Activated gamma-delta T cell treated with Interleukin-2 at 50 U/mL for 16 hours (primary cell): Measurements from ENCODE around the gene FOXR1.
A peak's percentile ranks its signal among the peaks of the same experiment; 100 is the strongest.
"Not testable (repeated sequence)": the region's sequence is repeated elsewhere in the genome, so short reads cannot be mapped to it uniquely, and the experiment has no call there.

ENCODE experiments used
- DNase-seq: peaks from one replicate; pipeline ENCODE4 v3.0.0-alpha.2; 2020

Gene FOXR1

DNA sequence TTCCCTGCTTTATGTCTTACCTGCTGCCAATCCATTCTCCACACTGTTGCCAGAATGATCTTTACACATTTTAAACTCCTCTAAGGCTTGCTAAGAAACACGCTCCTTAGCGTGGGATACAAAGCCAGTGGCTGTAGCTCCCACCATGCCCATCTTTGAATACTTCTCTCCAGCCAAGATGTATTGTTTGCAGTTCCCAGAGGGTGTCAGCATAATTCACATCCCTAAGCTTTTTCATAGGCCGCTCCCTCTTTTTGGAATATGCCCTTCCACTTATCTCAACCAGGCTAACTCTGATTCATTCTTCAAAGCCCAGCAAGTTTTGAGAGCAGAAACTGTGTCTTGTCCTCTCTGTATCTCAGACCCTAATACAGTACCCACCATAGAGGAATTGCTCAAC is 23.6 kb upstream of the FOXR1 start:
- DNase-seq: no peak

DNA sequence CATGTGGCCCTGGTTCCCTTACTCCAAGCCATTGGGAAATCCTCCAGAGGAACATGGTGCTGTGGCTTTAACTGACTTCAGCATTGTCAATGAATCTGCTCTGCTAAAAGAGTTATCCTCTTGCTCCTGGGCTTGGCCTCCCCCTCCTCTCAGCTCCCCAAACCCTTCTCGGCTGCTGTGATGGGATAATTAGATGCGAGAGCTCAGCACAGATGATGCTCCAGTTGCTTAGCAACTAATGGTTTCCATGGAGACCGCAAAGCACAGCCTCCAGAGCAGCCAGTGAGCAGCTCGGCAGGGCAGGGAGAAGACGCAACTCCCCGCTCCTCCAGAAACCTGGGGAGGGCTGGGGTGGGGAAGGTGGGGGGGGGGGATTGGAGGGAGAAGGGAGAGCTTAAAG is 18.3 kb upstream of the FOXR1 start:
- DNase-seq: no peak

DNA sequence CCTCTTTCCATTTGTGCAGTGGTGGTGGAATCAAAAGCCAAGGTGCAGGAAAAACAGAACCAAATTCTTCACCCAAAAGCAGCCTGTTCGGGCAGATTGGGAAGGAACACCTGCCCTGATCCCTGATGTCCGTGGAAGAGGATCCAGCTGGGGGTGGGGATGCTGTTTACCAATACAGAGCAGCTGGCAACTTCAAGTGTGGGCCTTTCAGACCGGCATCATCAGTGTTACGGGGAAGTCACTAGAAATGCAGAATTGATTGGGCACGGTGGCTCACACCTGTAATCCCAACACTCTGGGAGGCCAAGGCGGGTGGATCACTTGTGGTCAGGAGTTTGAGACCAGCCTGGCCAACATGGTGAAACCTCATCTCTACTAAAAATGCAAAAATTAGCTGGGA is 17.6 kb upstream of the FOXR1 start:
- DNase-seq: not testable (repeated sequence)

DNA sequence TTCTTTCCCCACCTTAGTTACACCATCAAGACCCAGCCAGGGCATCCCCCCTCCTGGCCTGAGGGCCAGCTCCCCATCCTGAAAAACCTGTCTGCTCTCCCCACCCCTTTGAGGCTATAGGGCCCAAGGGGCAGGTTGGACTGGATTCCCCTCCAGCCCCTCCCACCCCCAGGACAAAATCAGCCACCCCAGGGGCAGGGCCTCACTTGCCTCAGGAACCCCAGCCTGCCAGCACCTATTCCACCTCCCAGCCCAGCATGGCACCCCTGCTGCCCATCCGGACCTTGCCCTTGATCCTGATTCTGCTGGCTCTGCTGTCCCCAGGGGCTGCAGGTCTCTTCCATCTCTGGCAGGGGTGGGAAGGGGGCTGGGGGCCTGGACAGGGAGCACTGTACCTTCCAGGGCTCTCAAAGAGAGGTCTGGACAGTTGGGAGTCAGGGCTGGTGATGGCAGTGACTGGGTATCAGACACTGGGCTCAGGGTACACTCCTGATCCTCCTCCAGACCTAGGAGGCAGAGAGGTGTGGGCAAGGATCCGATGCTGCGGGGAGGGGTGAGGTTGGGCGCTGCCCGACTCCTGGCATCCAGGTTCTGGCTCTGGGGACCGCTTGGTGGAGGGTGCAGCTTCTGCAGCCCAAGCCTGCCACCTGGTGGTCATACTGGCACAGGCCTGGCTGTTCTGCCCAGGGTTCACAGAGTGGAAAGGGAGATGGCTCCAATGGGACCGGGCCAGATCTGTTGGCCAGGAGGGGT is 15.3 kb upstream of the FOXR1 start, which contains the start of gene UPK2:
Gene UPK2, plus strand, starts transcription at position 205 of the 753 bp plus-strand sequence. Its CDS starts 53 bp downstream, at position 258.
- DNase-seq: peak; percentile 88

DNA sequence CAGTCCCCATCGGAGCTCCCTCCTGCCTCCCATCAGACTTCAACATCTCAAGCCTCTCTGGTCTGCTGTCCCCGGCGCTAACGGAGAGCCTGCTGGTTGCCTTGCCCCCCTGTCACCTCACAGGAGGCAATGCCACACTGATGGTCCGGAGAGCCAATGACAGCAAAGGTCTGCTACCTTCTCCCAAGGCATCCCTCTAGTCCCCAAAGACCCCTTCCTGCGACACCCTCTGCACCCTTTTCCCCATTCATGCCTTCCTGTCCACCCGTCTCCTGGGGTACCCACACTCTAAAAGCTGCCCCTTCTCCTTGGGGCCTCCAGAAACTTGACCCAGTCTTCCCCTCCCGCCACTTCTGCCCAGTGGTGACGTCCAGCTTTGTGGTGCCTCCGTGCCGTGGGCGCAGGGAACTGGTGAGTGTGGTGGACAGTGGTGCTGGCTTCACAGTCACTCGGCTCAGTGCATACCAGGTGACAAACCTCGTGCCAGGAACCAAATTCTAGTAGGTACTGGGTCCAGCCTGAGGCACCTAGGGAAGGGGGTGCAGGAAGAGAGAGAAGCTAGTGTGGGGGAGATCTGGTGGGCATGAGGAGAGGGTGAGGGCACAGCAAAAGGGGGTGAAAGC is 14.6 kb upstream of the FOXR1 start:
- DNase-seq: no peak

DNA sequence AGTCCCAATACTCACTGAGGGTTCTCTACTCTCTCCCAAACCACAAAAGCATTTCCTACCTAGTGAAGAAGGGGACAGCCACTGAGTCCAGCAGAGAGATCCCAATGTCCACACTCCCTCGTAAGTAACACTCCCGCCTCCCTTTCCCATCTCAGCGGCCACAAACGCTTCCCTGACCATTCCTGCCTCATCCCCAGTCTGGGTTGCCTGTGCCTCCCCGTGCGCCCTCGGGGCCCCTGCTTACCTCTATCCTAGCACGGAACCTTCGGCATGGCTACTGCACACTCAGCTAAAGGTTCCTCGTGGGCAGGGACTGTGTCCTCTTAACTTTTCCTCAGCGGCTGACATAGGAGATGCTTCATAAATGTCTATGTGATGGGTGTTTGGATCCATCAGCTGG is 14.0 kb upstream of the FOXR1 start:
- no peak for DNase-seq

DNA sequence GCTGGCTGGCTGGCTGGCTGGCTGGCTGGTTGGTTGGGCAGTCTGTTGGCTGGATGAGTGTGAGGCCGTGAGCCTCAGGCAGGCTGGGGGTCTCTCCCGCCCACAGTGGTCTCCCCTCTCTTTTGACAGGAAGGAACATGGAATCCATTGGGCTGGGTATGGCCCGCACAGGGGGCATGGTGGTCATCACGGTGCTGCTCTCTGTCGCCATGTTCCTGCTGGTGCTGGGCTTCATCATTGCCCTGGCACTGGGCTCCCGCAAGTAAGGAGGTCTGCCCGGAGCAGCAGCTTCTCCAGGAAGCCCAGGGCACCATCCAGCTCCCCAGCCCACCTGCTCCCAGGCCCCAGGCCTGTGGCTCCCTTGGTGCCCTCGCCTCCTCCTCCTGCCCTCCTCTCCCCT is 13.6 kb upstream of the FOXR1 start:
- DNase-seq: no peak

DNA sequence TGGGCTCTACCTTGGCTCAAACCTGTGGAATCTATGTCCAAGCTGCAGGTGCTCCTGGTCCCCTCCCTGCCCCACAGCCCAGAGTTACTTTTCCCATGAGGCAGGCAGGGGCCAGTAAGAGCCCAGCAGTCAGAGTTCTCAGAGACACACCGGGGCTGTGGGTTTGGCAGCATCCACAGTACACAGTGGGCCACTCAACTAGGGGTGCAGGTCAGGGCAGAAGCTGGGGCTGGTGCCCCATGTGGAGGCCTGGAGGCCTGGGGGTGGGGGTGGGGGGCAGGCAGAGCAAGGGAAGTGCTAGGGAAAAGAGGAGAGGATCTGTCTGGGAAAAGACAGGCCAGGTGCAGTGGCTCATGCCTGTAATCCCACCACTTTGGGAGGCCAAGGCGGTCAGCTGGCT is 13.0 kb upstream of the FOXR1 start:
- no peak for DNase-seq

DNA sequence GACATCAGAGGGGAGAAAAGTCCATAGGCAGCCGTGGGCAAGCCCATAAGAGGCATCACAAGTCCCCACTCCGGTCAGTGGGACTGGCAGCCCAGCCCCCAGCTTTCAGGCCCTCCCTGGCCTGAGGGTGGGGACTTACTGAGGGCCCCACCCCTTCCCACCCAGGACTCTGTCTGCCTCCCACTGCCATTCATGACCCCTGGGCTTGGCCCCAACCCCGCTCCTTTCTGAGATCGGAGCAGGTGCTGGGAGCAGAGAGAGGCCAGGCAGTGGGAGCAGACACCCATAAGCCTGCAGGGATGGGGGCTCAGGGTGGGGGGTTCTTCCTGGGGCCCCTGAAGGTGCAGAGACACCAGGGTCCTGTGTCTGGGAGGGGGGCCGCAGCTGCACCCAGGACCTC is 10.4 kb upstream of the FOXR1 start:
- no peak for DNase-seq

DNA sequence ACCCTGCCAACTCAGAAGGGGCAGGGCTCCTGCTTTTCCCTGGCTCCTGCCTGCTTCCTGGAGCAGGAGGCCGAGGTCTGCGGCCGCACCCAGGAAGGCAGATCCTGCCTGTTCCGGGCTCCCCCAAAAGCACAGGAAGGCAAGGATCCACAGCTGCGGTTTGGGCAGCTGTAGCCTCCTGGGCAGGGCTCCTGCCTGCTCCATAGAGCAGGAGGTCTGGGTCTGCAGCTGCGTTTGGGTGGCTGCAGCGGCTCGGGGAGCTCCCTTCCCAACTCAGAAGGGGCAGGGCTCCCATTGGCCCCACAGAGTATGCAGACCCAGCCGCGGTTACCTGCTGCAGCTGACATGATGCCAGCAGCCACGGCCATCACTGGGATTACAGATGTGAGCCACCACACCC is 10.0 kb upstream of the FOXR1 start:
- DNase-seq: no peak

DNA sequence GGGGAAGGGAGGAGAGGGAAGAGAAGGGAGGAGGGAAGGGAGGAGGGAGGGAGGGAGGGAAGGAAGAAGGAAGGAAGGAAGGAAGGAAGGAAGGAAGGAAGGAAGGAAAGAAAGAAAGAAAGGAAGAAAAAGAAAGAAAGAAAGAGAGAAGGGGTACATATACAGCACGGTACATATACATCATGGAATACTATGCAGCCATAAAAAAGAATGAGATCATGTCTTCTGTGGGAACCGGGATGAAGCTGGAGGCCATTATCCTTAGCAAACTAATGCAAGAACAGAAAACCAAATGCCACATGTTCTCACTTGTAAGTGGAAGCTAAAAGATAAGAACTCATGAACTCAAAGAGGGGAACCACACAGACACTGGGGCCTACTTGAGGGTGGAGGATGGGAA is 2.1 kb upstream of the FOXR1 start:
- DNase-seq: not testable (repeated sequence)

DNA sequence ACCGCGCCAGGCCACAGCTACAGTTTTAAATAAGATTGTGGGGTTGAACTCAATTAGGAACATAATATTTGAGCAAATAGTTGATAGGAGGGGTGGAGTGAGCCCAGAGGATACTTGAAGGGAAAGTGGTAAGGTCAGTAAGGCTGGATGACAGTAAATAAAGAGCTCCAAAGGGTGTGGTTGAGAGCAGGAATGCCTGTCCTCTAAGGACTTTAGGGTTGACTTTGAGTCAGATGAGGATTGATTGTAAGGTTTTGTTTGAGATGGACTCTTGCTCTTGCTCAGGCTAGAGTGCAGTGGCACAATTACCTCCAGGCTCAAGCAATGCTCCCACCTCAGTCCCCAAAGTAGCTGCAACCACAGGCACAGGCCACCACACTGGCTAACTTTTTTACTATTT is 2.4 kb downstream of the FOXR1 start:
- no peak for DNase-seq

DNA sequence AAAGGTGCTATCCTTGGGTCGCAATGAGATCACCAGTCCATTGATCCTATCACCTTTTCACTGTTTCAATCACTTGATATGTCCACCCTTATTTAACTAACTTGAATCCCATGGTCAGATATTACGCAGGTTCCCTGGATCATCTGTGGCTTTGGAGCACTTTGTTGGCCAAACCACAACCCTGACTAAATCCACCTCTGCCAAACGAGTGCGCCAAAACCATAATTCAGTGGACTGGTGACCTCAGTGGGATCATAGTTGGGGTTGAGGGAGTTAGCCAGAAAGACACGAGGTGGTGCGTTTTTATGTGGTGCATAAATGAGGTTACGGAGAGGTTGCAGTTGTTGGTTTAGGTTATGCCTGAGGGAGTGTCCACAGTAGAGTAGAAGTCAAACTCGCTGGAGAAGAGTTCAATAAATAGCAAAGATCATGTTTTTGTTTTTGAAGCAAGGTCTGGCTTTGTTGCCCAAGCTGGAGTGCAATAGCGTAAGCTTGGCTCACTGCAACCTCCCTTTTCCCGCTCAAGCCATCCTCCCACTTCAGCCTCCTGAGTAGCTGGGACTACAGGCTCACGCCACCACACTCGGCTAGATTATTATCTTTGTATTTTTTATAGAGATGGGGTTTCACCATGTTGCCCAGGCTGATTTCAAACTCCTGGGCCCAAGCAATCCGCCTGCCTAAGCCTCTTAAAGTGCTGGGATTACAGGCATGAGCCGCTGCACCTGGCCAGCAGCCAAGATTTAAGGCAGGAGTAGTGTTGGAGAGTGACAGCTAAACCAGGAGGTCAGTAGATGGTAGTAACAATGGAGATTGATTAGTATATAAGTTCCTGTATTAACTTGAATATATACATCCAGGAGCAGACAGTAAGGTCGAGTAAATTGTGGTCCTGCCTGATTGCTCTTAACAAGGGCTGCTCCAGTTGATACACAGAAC is 4.5 kb downstream of the FOXR1 start:
- no peak for DNase-seq

DNA sequence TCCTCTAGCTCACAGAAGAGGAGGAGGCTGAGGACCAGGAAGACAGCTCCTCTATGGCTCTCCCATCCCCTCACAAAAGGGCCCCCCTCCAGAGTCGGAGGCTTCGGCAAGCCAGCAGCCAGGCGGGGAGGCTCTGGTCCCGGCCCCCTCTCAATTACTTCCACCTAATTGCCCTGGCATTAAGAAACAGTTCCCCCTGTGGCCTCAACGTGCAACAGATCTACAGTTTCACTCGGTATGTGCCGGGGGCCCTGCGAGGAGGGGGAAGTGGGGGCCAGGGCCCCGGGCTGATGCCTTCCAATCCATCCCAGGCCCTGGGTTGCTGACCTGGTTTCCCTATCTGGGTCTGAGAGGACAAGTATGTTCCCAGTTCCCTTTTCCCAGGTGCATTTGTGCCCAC is 7.9 kb downstream of the FOXR1 start:
- DNase-seq: no peak

DNA sequence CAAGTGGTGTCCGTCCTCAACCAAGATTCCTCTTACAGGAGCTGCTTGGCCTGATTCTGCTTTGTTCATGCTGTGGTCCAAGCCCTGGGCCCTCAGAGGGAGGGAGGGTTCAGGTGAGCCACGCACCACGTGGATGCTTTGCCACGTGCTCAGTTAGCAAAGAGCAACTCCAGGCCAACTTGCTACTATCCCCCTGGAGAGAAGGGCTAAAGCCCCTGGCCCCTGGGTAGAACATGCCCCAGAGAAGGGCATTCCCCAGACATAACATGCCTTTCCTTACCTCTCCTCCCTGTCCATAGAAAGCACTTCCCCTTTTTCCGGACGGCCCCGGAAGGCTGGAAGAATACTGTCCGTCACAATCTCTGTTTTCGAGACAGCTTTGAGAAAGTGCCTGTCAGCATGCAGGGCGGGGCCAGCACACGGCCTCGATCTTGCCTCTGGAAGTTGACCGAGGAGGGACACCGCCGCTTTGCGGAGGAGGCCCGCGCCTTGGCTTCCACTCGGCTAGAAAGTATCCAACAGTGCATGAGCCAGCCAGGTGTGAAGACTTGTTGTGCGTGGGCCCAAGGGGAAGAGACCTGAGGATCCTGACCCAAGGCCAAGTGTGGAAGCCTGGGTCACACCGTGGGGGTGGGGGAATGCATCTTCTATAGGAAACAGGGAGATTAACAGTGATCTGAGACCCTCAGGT is 8.8 kb downstream of the FOXR1 start:
- DNase-seq: no peak

DNA sequence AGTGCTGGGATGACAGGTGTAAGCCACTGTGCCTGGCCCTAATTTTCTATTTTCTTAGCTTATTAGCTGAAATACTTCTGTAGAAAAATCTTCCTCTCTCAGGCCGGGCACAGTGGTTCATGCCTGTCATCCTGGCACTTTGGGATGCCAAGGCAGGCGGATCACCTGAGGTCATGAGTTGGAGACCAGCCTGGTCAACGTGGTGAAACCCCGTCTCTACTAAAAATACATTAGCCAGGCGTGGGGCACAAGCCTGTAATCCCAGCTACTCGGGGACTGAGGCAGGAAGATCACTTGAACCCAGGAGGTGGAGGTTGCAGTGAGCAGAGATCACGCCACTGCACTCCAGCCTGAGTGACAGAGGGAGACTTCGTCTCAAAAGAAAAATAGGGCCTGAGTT is 12.8 kb downstream of the FOXR1 start:
- DNase-seq: not testable (repeated sequence)

DNA sequence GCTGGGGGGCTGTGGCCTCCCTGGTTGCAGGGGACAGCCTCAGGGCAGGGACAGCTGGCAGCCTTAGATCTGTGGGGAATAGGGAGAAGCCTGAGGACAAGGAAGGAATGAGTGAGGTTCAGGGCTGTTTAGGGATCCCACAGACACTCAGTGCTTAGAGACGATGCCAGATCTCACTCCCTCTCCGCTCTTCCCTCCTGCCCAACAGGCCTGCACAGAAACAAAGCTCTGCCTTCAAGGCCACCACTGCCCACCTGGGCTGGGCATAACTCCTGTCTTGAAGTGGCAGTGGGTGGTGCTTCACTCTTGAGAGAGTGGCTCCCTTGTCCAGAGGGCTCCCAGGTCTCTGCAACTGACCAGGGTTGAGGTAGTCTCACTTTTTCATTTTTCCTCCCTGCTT is 13.3 kb downstream of the FOXR1 start:
- DNase-seq: no peak

DNA sequence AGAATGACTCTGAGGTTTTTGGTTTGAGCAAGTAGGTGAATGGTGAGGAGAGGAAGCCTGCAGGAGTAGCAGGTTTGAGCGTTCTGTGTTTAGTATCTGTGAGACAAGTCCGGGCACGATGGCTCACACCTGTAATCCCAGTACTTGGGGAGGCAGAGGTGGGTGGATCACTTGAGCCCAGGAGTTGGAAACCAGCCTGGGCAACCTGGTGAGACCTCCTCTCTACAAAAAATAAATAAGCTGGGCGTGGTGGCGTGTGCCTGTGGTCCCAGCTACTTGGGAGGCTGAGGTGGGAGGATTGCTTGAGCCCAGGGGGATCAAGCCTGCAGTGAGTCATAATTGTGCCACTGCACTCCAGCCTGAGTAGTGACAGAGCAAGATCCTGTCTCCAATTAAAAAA is 16.7 kb downstream of the FOXR1 start:
- DNase-seq: no peak

DNA sequence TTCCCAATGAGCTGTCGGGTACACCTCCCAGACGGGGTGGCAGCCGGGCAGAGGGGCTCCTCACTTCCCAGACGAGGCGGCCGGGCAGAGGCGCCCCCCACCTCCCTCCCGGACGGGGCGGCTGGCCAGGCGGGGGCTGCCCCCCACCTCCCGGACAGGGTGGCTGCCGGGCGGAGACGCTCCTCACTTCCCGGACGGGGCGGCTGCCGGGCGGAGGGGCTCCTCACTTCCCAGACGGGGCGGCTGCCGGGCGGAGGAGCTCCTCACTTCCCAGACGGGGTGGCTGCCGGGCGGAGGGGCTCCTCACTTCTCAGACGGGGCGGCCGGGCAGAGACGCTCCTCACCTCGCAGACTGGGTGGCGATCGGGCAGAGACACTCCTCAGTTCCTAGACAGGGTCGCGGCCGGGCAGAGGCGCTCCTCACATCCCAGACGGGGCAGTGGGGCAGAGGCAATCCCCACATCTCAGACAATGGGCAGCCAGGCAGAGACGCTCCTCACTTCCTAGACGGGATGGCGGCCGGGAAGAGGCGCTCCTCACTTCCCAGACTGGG is 20.0 kb downstream of the FOXR1 start:
- DNase-seq: not testable (repeated sequence)

DNA sequence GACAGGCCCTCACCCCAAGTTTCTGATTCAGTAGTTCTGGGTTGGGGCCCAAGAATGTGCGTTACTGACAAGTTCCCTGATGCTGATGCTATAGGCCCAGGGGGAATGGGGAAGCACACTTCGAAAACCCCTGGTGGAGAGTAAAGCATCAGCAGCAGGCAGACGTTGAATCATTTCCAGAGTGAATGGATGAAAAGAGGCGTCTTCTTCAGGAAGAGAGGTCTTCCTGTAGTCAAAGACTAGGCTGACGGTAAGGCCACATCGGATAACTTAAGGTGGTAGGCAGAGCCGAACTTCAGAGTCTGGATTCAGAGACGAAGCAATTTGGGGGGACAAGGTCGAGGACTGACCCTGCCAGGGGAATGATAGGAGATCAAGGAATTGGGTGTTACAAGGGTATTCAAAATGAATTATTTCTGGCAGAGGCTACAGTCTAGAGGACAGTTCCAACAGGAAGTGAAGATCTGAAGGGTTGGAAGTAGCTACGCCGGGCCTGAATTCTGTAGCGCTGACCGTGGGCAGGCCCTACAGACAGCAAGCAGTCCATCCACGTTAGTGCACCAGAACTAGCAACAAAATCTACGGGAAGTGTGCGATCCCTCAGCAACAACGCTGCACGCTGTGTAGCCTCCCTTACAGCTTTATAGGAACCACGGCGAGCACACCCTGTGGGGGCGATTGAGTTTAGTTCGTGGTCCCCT is 25.5 kb downstream of the FOXR1 start:
- peak; percentile 11 for DNase-seq

DNA sequence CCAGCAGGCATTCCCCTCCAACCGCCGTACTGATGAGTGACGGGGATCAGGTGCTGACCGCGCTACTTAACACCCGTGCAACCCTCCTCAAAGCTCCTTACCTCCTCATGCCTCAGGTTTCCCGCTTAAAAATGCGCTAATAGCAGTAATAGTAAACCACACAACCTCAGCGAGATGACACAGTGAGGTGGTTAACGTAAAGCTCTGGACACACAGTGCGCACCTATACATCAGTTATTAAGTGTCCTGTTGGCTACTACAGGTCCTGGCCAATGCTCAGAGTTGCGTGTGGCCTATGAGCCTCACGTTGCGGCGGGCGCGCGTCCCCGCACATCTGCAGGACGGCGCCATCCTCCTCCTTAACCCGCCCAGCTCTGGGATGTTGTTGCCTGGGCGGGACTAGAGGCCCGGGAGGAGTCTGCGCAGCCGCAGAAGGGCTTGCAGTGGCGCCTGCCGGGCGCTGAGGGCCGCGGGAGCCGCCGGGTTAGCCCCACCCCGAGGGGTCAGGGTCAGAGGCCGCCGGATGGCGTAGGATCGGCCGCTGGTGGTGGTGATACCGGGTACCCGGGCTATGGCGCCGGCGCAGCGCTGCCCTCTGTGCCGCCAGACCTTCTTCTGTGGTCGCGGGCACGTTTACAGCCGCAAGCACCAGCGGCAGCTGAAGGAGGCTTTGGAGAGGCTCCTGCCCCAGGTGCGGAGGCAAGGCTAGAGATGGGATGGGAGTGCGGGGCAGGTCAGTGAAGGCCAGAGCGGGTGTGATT is 26.2 kb downstream of the FOXR1 start, which contains the start of gene CENATAC:
Gene CENATAC, plus strand, starts transcription at position 512 of the 761 bp plus-strand sequence. Its CDS starts 60 bp downstream, at position 572.
- DNase-seq: peak; percentile 96
